COLO829 (cell line): ENCODE measurements around the gene MAPK1IP1L.

Experiments
- DNase-seq: peaks from one replicate; pipeline ENCODE4 v3.0.0; 2012; ENCODE audit warnings: low spot score

The MAPK1IP1L gene

DNA sequence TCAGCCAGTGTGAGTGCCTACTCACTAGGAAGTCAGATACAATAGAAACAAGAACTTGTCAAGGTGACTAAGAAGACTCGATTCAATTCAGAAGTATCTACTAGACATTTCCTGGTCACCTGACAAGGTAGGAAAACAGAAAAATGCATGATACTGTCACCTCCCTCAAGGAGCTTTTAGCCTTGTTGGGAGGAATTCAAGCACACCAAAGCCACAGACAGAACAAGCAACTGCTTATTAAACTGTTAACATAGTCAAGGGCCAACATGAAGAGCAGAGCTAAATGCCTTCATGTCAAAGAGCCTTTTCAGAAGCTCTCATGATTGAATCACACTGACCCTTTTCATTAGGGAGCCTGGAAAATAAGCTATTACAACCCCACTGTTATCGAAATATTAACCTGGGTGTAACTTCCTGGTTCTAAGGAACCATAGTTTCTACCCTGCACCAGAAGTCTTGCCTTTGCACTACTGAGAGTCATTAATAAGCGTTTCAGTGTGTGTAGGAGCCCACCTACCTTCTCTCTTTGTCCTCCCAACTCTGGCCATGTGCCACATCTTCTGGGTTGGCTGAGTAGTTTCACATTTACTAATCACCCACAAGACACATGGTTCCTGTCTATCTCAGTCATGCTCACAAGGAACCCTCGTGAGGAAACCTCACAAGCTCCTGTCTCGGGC, 46.6 kb downstream of the MAPK1IP1L start:
- peak; percentile 91 for DNase-seq

DNA sequence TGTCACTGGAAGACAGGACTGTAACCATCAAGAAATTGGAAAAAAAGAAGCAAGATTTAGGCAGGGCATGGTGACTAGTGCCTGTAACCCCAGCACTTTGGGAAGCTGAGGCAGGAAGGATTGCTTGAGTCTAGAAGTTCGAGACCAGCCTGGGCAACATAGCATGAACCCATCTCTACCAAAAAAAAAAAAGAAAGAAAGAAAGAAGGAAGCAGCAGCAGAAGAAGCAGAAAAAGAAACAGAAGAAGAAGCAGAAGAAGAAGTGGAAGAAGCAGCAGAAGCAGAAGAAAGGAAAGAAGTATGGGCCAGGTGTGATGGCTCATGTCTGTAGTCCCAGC, 47.1 kb downstream of the MAPK1IP1L start:
- DNase-seq = no peak

DNA sequence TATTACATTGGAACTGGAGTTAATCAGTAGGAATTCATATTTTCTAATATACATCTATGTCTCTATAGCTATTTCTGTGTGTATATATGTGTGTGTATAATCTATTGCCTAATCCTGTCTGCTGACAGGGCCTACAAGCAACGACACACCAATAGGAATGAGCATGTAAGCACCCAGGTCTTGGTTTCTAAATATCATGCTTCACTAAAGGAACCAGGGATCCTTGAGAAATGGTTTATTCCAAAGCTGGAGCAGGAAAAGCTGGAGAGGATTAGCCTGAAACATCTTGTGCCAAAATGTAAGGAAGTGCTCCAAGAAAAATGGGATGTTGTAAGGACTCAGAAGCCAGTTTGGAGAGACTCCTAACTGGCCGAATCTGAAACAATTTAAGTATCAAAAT, 48.3 kb downstream of the MAPK1IP1L start:
- no peak for DNase-seq

DNA sequence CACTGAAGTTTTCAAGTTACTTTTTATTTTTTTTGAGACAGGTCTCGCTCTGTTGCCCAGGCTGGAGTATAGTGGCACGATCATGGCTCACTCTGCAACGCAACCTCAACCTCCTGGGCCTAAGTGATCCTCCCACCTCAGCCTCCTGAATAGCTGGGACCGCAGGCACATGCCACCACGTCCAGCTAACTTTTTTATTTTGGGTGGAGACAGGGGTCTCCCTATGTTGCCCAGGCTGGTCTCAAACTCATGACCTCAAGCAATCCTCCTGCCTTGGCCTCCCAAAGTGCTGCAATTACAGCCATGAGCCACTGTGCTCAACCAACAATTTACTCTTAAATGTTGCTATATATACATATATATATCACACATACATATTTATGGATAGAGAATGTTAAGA, 50.3 kb downstream of the MAPK1IP1L start:
- no peak for DNase-seq

DNA sequence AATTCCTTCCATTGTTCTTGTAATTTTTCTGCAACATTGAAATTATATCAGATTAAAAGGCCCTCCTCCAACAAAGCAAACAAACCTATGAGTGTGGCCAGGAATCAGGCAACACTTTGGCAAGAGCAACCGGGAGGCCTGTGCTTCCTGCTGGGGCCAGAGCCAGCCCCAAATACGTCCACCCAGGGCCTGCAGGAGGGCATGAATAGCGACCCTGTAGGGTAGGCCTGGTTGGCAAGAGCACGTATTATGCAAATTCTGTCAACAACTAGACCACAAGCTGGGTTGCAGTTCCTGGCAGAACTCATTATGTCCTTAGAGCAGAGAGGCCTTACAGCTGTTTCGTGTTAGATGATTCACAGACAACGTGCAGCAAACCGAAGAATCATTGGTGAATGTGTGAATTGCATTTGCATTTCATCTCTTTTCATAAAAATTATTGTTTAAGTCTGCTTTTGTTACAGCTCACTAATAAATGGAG, 50.7 kb downstream of the MAPK1IP1L start:
- peak; percentile 76 for DNase-seq

DNA sequence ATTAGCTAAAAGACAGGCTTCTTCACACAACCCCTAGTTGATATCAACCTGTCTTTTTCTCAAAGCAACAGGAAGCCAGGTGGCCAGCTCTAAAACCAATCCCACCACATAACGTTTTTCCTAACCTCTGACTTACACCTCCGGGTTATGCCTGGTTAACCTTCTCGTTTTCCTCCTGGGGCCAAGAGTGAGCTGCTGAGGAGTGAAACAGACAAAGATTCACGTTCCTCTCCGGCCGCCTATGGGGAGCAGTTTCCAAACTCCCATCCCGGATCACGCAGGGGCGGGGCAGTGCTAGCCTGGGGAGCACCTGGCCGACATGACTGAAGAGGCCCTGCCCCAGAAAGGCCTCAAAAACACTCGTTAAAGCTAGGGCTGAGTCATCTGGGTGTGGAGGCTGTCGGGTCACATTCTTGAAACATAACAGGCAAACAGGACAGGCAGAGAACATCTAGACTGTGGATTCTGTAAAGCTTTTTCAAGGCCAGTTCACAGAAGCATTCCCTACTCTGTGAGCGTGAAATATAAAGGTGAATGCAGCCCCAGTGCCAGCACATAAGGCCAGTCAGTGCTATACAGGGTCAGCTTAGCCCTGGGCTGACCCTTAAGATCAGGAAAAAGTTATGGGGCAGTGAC, 51.7 kb downstream of the MAPK1IP1L start:
- DNase-seq = peak; percentile 49

DNA sequence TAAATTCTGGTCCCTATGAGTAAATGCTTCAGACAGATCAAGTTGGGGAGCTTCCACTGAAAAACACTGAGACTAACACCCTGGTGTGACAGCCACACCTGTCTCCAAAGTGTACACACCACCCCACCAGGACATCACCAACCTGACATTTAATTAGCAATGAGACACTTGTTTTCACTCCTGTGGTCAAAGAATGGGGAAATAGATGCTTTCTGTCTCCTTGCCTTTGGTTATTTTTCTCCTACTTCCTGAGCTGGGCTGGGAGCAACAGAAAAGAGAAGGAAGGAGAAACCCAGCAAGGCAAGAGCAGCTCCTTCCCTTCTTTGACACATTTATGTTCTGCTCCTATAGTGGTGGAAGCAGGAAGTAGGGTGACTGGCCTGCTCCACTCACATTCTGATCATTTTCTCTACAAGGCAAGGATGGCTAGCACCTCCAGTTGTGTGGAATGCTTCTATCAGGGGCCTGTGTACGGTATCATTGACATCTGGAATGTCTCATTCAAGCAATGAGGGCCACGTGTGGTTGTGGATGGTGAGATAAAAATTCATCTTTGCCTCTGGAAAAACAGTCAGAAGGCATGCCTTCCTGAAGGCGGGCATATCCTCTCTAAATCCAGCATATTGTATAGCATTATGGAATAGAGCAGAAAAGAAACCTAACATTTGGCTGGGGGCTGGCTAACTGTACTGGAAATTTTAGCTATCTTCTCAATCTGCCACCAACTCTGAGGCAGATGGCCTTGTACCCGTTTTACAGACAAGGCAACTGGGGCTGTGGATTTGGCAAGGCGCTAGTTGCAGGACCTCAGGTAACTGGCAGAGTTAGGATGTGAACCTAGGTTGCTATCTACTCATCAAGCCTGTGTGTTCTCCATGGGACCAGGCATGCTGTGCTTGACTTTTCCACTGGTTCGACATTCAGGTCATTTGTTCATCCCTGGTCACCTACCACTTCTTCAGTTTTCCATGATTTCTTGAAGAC, 52.8 kb downstream of the MAPK1IP1L start:
- no peak for DNase-seq

DNA sequence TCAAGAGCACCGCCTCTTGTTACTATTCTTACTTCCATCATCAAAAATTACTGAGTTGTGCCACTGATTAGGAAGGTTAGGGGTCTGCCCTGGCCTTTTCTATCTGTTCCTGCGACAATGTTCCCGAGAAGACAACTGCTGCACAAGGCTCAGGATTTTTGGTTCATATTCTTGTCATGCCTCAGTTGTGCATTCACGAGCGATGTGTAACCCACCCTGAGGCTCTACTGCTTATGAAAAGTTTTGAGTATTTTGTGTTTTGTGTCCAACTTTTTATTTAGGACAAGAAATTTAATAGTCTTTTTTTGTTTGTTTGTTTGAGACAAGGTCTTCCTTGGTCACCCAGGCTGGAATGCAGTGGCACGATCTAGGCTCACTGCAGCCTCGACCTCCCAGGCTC, 54.5 kb downstream of the MAPK1IP1L start:
- no peak for DNase-seq

DNA sequence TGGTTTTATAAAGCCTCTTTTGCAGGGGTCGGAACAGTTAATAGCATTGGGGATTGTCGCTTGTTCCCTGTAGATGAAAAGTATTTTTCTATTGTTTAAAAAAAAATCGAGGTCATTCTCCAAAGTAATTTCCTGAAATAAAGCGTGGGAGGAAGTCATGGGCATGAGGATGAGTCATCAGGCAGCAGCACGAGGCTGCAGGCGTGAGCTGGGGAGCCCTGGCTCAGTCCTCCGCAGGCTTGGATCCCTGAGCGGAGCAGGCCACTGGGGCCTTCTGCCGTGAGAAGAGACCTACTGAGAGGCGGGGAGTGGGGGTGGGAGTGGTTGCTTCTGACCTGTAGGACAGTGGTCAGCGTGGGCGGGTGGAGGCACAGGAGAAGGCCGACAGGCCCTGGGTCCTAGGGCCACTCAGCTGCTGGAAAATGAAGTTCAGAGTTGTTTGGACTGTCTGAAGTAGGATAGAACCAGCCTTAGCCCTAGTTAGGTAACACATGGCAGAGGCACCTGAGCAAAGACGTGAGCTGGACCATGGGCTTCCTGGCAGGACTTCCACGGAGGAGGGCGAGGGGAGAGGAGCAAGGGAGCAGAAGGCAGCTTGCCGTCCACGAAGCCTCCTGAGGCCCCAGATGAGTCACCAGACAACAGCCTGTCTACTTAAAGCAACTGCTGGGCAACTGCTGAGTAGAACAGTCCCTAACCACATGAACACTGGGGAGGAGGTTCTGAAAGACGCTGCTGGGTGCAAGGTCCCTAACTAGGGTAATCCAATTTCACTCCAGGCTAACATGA, 56.5 kb downstream of the MAPK1IP1L start:
- peak; percentile 97 for DNase-seq

DNA sequence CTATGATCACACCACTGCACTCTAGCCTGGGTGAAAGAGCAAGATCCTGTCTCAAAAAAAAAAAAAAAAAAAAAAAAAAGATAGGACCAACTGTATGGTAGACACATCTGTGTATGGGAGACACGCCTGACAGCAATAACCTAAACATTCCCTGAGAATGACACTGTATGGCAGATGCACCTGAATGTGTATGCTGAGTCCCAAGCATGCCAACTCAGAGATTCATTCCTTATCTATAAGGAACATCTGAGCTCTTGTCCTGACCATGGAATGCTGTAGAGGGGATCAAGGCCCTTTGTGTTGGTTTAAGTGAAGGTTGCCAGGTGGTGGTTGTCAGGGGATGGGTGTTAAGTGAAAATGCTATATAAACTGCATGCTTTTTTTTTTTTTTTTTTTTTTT, 58.4 kb downstream of the MAPK1IP1L start:
- DNase-seq = no peak

DNA sequence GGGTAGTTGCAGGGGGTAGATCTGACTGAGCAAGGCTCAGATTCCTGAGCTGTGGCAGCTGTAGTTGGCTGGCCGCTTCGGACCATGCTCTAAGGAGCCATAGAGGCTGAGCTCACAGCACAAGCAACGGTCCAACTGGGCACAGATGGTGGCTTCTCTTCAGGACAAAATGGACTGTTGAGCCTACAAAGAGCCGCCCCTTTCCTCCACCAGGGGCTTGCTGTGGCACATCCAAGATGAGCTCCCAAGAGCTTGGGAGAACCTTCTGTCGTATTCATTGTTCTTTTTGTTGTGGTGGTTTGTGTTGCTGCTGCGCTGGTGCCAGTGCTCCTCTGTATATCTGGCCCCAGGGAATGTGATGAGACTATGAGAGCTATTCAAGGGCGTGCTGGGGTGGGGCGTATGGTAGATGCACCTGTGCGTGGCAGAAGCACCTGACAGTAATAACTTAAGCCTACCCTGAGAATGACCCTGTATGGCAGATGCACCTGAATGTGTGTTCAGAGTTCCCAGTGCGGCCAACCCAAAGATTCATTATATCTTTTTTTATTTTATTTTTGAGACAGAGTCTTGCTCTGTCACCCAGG, 59.8 kb downstream of the MAPK1IP1L start:
- DNase-seq = no peak

DNA sequence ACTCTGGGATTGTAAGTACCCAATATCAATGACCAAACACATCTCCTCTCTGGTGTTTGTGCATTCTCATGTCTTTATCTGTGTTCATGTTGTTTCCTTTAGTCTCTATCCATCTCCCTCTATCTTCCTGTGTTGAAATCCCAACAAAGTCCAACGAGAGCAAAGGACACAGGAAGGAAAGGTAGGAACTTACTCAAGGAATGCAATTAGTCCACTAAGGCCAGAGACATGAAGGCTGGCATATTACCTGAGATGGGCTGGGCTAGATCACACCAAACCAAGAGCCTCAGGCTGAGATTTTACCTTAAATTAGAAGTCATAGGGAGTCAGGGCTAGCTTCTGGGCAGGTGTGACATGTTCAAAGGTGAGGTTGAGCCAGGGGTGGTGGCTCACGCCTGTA, 63.3 kb downstream of the MAPK1IP1L start:
- no peak for DNase-seq

DNA sequence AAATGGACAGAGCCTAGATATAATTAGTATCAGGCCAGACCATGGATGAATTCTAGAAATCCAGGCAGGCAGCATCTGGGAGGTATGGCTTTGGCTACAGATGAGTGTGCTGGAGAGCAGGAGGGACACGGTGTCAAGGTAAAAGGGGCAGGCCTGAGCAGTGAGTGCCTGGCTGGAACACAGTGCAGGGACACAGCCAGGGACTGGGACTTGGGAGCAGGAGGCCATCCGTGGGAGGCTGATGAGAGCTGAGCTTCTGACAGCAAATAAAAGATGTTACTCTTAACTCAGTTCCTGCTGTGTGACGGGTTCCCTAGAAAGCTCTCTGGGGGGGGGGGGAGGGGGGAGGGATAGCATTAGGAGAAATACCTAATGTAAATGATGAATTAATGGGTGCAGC, 64.0 kb downstream of the MAPK1IP1L start:
- no peak for DNase-seq

DNA sequence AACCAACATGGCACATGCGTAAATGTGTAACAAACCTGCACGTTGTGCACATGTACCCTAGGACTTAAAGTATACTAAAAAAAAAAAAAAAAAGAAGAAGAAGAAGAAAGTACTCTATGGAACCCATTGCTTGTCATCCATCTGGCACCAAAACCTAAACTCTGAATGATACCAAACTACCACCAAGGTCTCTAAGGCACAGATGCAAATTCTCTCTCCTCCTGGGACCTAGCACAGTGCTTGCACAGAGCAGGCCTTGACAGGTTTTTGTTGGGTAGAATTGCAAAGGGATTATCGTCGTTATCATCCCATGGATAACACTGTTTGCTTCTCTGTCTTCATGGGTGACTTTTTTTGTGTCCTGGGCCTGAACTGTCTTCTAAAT, 64.4 kb downstream of the MAPK1IP1L start:
- DNase-seq = no peak

DNA sequence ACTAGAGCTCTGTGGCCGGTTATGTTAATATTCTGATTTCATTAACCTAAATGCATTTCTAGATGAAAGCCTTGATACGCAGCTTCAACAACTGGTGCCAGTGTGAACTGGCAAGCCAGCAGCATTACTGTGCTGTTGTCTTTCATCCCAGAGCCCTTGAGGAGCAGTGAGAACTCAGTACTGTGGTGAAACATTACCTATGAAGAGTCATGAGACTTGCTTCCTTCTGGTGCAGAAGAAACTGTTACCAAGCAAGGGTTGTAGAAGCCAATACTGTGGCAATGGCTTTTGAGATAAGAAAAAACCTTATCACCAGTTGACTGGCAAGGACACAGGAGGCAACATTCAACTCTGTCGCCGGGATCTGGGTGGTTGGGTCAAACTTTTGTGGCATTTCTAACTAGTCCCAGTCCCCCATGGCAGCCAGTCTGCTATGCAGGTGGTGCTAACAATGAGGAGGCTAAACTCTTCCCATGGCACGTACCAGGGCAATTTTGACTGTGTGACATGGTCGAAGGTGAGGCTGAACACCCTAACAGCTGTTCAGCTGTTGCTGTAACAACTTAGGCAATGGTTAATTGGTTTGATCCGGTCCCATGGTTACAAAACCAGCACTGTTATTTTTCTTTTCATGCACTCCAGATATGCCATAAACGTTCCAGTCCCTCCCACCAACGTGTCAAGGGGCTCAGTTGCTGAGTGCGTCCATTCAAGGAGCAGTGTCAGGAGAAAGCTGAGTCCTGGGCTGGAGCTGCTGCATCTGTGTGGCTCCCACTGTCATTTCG, 65.0 kb downstream of the MAPK1IP1L start:
- DNase-seq = no peak

DNA sequence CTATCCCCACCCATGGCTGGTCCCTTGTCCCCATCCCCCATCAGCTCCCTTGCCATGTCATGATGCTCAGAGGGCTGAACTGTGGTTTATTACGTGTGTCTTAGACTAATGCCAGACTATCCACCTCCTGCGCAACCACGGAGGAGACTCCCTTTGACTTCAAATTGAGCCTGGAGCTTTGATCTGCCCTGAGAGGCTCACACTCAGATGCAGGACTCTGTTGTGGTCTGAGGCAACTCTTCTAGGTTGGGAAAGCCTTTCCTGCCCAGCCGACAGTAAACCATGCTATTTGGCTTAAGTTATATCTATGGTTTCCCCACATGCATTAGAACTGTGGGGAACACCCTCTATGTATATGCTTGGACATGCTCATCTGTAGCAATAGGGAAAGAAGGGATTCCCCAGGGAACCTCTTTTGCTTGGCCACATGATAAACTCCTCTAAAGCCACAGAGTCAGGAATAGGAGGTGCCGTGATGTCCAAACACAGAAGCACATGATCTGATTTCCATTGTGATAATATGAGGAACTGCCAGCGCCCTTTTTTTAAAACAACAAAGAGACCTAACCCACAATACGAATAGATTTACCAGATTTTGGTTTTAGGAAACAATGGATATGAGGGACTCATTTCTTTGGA, 66.5 kb downstream of the MAPK1IP1L start:
- no peak for DNase-seq

DNA sequence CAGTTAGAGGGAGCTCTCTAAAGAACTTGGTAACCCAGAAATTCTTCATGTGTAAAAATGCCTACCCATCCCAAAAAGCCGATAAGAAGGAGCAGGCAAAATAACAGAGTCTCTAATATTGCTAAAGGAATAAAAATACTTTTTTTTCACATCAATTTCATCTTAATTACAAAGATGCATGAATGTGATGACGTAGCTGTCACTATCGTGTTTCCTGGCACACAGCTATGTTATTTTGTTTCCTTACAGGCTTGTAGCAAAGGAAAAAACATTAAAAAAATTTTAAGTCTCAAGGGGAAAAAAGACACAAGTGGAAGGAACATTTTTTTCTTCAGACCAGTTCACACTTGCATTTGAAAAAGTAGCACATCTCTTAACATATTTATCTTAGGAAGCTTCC, 67.3 kb downstream of the MAPK1IP1L start:
- DNase-seq = no peak
